ENCODE results near the gene TUBAL3. TPM values are rescaled to one million over a fixed set of nuclear protein-coding genes. Genes with fewer than 3 reads are reported as not detected.

Gene TUBAL3
- total and polyA plus RNA-seq, 9 of the 15 experiments (the other 6 are each of a cell fraction or from before 2014, with no cell fraction given): 5.5 to 10.1 (median 6.9) TPM

- TF ChIP-seq ZNF23 (CRISPR knock-in tag; IDR thresholded peaks at IDR 0.05) (no peak), BHLHE40 (IDR thresholded peaks at IDR 0.05; ENCODE audit: low read length) (no peak), CHAMP1 (IDR thresholded peaks at IDR 0.05) (peak; percentile 79), TCF3 (CRISPR knock-in tag; IDR thresholded peaks at IDR 0.05) (no peak), CHD4 (IDR thresholded peaks at IDR 0.05; ENCODE audit: insufficient read depth, insufficient replicate concordance, low read depth, low read length, poor library complexity, severe bottlenecking) (no peak), ARNT (IDR thresholded peaks at IDR 0.05) (peak; percentile 54 to 67; a peak in 2 of 4 replicates), E2F8 (IDR thresholded peaks at IDR 0.05; ENCODE audit: low read depth, partially characterized antibody) (peak; percentile 43), TRIM28 (IDR thresholded peaks at IDR 0.05) (peak; percentile 100), TGIF2 (CRISPR knock-in tag; IDR thresholded peaks at IDR 0.05) (no peak), ZNF174 (CRISPR knock-in tag; IDR thresholded peaks at IDR 0.05) (no peak), ZEB2 (IDR thresholded peaks at IDR 0.05) (peak; percentile 77), ZNF512 (tag; IDR thresholded peaks at IDR 0.05) (peak; percentile 26; the same call in 1 of the 2 replicates), ETS1 (conservative IDR thresholded peaks at IDR 0.05; ENCODE audit: control insufficient read depth, low read depth, low read length) (no peak), ARID4B (CRISPR knock-in tag; IDR thresholded peaks at IDR 0.05) (no peak)
Observed at GRCh38 chr10:5390607-5391205, 13.9 kb downstream of the TUBAL3 start (continued).

Measured in K562 (cell line).